SIG-M5 treated with dmso at 0.1 percent for 504 hours (cell line): Measurements from ENCODE around the gene CPLANE2.
"Not testable (repeated sequence)": the region's sequence is repeated elsewhere in the genome, so short reads cannot be mapped to it uniquely, and the experiment has no call there.

ENCODE experiments used
- DNase-seq: peaks from one replicate; lab custom pipeline; 2025; ENCODE audit not compliant: unreplicated experiment; lab: John Stamatoyannopoulos, UW

Gene CPLANE2

GRCh38 chr1:16236511-16237342 lies at the start of gene CPLANE2:
Gene CPLANE2 (minus strand): TSS chr1:16237183. CDS start chr1:16236742, 441 bp downstream.
- DNase-seq: peak; percentile 84

- DNase-seq: no peak
These were observed 49.1 kb upstream of the CPLANE2 start for GRCh38 chr1:16286122-16286521.

GRCh38 chr1:16281765-16282164 lies 44.8 kb upstream of the CPLANE2 start:
- DNase-seq: no peak

- DNase-seq: no peak
These were observed 42.2 kb upstream of the CPLANE2 start for GRCh38 chr1:16279186-16279585.

- DNase-seq: no peak
These were observed 39.5 kb upstream of the CPLANE2 start for GRCh38 chr1:16276302-16277030.

GRCh38 chr1:16275591-16275990 lies 38.6 kb upstream of the CPLANE2 start:
- DNase-seq: no peak

GRCh38 chr1:16267690-16268180 lies 30.8 kb upstream of the CPLANE2 start:
- no peak for DNase-seq

GRCh38 chr1:16266411-16267118 lies 29.6 kb upstream of the CPLANE2 start:
- no peak for DNase-seq

- no peak for DNase-seq
These were observed 25.1 kb upstream of the CPLANE2 start for GRCh38 chr1:16262067-16262466.

- DNase-seq: no peak
These were observed 23.8 kb upstream of the CPLANE2 start for GRCh38 chr1:16260814-16261213.

- DNase-seq: no peak
These were observed 21.7 kb upstream of the CPLANE2 start for GRCh38 chr1:16258591-16259135.

GRCh38 chr1:16257968-16258367 lies 21.0 kb upstream of the CPLANE2 start:
- DNase-seq: no peak

GRCh38 chr1:16257556-16257955 lies 20.6 kb upstream of the CPLANE2 start:
- DNase-seq: not testable (repeated sequence)

GRCh38 chr1:16256478-16256877 lies 19.5 kb upstream of the CPLANE2 start:
- no peak for DNase-seq

- no peak for DNase-seq
These were observed 17.4 kb upstream of the CPLANE2 start for GRCh38 chr1:16254263-16254928.

- no peak for DNase-seq
These were observed 16.4 kb upstream of the CPLANE2 start for GRCh38 chr1:16253332-16253922.

- DNase-seq: no peak
These were observed 15.9 kb upstream of the CPLANE2 start for GRCh38 chr1:16252912-16253311.

- no peak for DNase-seq
These were observed 14.4 kb upstream of the CPLANE2 start for GRCh38 chr1:16251381-16251780.

- DNase-seq: no peak
These were observed 13.7 kb upstream of the CPLANE2 start for GRCh38 chr1:16250524-16251251.
